SHP77 treated with DMSO at 0.1 percent for 48 hours (cell line): Measurements from ENCODE around the gene EPM2A.

Experiments used
- DNase-seq: peaks from one replicate; lab custom pipeline; 2025; lab: John Stamatoyannopoulos, UW

Gene EPM2A

GRCh38 chr6:145603424-145603833 lies 131.9 kb downstream of the EPM2A start:
- DNase-seq, result no peak

DNA sequence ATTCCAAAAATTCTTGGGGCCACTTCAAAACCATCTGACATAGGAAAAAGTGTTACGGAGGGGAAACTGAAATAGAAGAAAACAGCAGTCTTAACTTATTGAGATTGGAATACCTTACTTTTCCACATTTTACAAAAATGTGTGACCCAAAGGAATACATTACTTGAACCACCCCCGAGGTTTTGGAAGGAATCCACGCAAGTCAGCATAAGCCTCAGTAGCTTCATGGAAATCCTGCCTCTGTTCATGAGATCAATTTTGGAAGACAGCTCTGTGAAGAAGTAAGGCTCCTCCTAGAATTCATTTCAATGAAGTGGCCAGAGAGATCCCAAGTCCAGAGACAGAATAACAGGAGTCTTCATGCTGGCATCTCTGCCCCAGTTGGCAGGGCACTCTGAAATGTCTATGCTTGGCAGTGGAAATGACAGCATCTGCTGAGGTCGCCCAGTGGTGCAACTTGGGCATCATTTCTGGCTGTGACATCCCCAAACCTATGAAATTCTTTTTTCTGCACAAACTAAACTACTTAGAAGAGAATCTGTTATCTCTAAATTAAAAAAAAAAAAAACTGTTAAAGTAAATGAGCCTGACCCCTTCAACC lies 132.5 kb downstream of the EPM2A start:
- DNase-seq, result no peak

GRCh38 chr6:145601397-145601796 lies 133.9 kb downstream of the EPM2A start:
- no peak for DNase-seq

DNA sequence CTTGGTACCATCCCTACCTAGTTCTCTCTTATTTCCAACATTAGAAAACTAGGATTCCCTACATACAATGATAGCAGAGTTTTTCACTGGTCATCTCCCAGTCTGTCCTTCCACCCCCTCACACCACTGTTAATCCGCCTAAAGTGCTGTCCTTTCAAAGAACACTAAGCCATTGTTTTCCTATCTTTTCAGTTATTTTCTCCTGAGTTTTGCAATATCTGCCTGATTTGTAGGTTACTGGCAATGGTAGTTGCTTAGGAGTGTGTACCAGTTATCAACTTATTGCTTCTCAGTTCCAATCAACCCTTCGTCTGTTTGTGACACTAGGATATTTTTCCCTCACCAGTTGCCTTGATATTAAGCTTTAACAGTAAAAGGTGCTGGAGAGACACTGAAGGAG lies 135.0 kb downstream of the EPM2A start:
- DNase-seq, result no peak

DNA sequence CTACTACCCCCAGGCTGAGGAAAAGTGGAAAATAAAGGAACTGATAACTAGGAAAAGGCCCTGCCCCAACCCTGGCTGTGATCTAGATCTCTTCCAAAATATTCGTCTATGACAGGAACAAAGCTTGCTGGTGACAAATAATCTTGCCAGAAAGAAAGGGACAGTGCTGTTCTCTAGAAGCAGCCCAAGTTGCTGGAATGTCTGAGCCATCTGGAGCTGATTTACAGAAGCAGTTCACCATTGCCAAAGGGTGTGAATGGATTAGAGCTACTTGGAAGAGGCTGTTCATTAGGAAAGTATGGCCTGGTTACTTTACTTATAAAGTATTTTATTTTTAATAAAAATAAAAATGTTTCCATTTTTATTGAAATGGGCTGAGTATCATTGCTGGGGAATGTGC lies 146.3 kb downstream of the EPM2A start:
- no peak for DNase-seq

GRCh38 chr6:145587334-145587733 lies 148.0 kb downstream of the EPM2A start:
- no peak for DNase-seq

DNA sequence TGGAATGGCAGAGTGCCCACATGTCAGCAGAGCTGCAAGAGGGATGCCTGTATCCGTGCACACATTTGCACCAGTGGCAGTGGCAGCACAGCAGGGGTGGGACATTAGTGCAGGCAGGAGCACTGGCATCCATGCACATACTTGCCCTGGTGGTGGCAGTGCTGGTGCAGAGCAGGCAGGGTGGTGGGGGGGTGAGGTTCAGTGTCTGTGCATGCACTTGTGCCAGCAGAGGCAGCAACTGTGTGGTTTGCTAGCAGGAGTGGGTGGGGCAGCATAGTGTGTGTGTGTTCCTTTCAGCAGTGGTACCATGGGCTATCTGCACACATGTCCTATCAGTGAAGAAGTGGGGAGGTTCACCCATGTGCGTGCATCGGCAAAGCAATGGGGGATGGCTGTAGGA lies 151.6 kb downstream of the EPM2A start:
- DNase-seq, result no peak
